Measurements from ENCODE around the gene PDGFRA. TPM values are rescaled to one million over a fixed set of nuclear protein-coding genes. Genes with fewer than 3 reads are reported as not detected.
A peak's percentile ranks its signal among the peaks of the same experiment; 100 is the strongest.
"Not testable (repeated sequence)": the region's sequence is repeated elsewhere in the genome, so short reads cannot be mapped to it uniquely, and the experiment has no call there.

PDGFRA gene
- total RNA-seq, 1 experiment from 2014 or later = 0.98 TPM

- peak; percentile 72 for DNase-seq (ENCODE audit: low read depth)
These were observed 1.6 kb upstream of the PDGFRA start for GRCh38 chr4:54227256-54228055.

GRCh38 chr4:54228056-54228527 is 1.0 kb upstream of the PDGFRA start:
- DNase-seq (ENCODE audit: low read depth) = peak; percentile 72

GRCh38 chr4:54228546-54228945 is 547 bp upstream of the PDGFRA start:
- no peak for DNase-seq (ENCODE audit: low read depth)

- DNase-seq (ENCODE audit: low read depth) = no peak
These were observed 764 bp downstream of the PDGFRA start for GRCh38 chr4:54229631-54230483.

- DNase-seq (ENCODE audit: low read depth) = no peak
These were observed 1.7 kb downstream of the PDGFRA start for GRCh38 chr4:54230484-54231418.

- DNase-seq (ENCODE audit: low read depth) = no peak
These were observed 2.3 kb downstream of the PDGFRA start for GRCh38 chr4:54231419-54231767.

GRCh38 chr4:54231768-54232688 is 2.9 kb downstream of the PDGFRA start:
- DNase-seq (ENCODE audit: low read depth) = no peak

GRCh38 chr4:54233277-54233696 is 4.2 kb downstream of the PDGFRA start:
- DNase-seq (ENCODE audit: low read depth) = peak; percentile 82

GRCh38 chr4:54233697-54234496 is 4.8 kb downstream of the PDGFRA start:
- DNase-seq (ENCODE audit: low read depth) = peak; percentile 77

GRCh38 chr4:54234497-54235205 is 5.6 kb downstream of the PDGFRA start:
- DNase-seq (ENCODE audit: low read depth) = peak; percentile 28

GRCh38 chr4:54236316-54236715 is 7.2 kb downstream of the PDGFRA start:
- not testable (repeated sequence) for DNase-seq (ENCODE audit: low read depth)

GRCh38 chr4:54237770-54238169 is 8.7 kb downstream of the PDGFRA start:
- DNase-seq (ENCODE audit: low read depth) = no peak

GRCh38 chr4:54238389-54238788 is 9.3 kb downstream of the PDGFRA start:
- no peak for DNase-seq (ENCODE audit: low read depth)

GRCh38 chr4:54241268-54241823 is 12.3 kb downstream of the PDGFRA start:
- DNase-seq (ENCODE audit: low read depth) = peak; percentile 25

GRCh38 chr4:54243541-54243940 is 14.4 kb downstream of the PDGFRA start:
- not testable (repeated sequence) for DNase-seq (ENCODE audit: low read depth)

- DNase-seq (ENCODE audit: low read depth) = not testable (repeated sequence)
These were observed 23.2 kb downstream of the PDGFRA start for GRCh38 chr4:54252312-54252711.

GRCh38 chr4:54254116-54254914 is 25.2 kb downstream of the PDGFRA start:
- DNase-seq (ENCODE audit: low read depth) = no peak

- DNase-seq (ENCODE audit: low read depth) = no peak
These were observed 25.8 kb downstream of the PDGFRA start for GRCh38 chr4:54254915-54255246.

Data from LHCN-M2 (cell line).